ENCODE data around the gene CNTN4.

GRCh38 chr3:2784627-2785026 is 686.0 kb downstream of the CNTN4 start:
- TF ChIP-seq CTCF (optimal IDR thresholded peaks at IDR 0.05 in 1 of 3, IDR thresholded peaks at IDR 0.05 in 1 of 3, conservative IDR thresholded peaks at IDR 0.05 in 1 of 3; ENCODE audit: extremely low read depth in 1 of 3, insufficient read depth in 2 of 3, low read length in 3 of 3) (no peak), EZH2 (IDR thresholded peaks at IDR 0.05; ENCODE audit: low read length) (no peak)

Measured in keratinocyte (primary cell).